ENCODE results near the gene SERPINB11.

Gene SERPINB11

GRCh38 chr18:63697097-63697660 is 5.6 kb upstream of the SERPINB11 start:
- Mint-ChIP-seq H3K4me1 (no peaks in the 10 kb centered on the region), H3K27me3 (peaks cover 3% of the 10 kb centered on the region), H3K9me3 (peaks cover 4% of the 10 kb centered on the region), H3K36me3 (no peaks in the 10 kb centered on the region), H3K4me3 (no peak overlapping the region), H3K27ac (no peak overlapping the region)
- no peak for ATAC-seq (ENCODE audit: low read depth)
- DNase-seq (ENCODE audit: low spot score in 2 of 2): no peak

GRCh38 chr18:63700501-63700900 is 2.3 kb upstream of the SERPINB11 start:
- Mint-ChIP-seq H3K36me3 (no peaks in the 10 kb centered on the region), H3K27ac (no peak overlapping the region), H3K9me3 (no peaks in the 10 kb centered on the region), H3K4me3 (no peak overlapping the region), H3K4me1 (no peaks in the 10 kb centered on the region), H3K27me3 (peaks cover 3% of the 10 kb centered on the region)
- DNase-seq (ENCODE audit: low spot score in 2 of 2): no peak
- ATAC-seq (ENCODE audit: low read depth): no peak

- Mint-ChIP-seq H3K36me3 (no peaks in the 10 kb centered on the region), H3K27me3 (peaks cover 3% of the 10 kb centered on the region), H3K9me3 (no peaks in the 10 kb centered on the region), H3K4me3 (no peak overlapping the region), H3K27ac (no peak overlapping the region), H3K4me1 (no peaks in the 10 kb centered on the region)
- ATAC-seq (ENCODE audit: low read depth) (no peak), DNase-seq (ENCODE audit: low spot score in 2 of 2) (no peak)
Measured at GRCh38 chr18:63701952-63702351, 808 bp upstream of the SERPINB11 start.

- no peak for DNase-seq (ENCODE audit: low spot score in 2 of 2)
- Mint-ChIP-seq H3K36me3 (no peaks in the 10 kb centered on the region), H3K27ac (no peak overlapping the region), H3K4me3 (no peak overlapping the region), H3K27me3 (no peaks in the 10 kb centered on the region), H3K9me3 (no peaks in the 10 kb centered on the region), H3K4me1 (no peaks in the 10 kb centered on the region)
- no peak for ATAC-seq (ENCODE audit: low read depth)
Measured at GRCh38 chr18:63705401-63705800, 2.6 kb downstream of the SERPINB11 start.

- no peak for ATAC-seq (ENCODE audit: low read depth)
Measured at GRCh38 chr18:63707816-63708215, 5.1 kb downstream of the SERPINB11 start.

GRCh38 chr18:63708650-63709049 is 5.9 kb downstream of the SERPINB11 start:
- Mint-ChIP-seq H3K4me1 (no peaks in the 10 kb centered on the region), H3K36me3 (peaks cover 2% of the 10 kb centered on the region), H3K9me3 (no peaks in the 10 kb centered on the region), H3K27me3 (no peaks in the 10 kb centered on the region), H3K27ac (no peak overlapping the region), H3K4me3 (no peak overlapping the region)
- no peak for ATAC-seq (ENCODE audit: low read depth)
- DNase-seq (ENCODE audit: low spot score in 2 of 2): no peak

More at GRCh38 chr18:63707816-63708215, 5.1 kb downstream of the SERPINB11 start:
- no peaks in the 10 kb centered on the region for H3K36me3 Mint-ChIP-seq
- no peaks in the 10 kb centered on the region for H3K27me3 Mint-ChIP-seq
- no peak for DNase-seq (ENCODE audit: low spot score in 2 of 2)
- H3K9me3 Mint-ChIP-seq: no peaks in the 10 kb centered on the region
- no peaks in the 10 kb centered on the region for H3K4me1 Mint-ChIP-seq
- H3K4me3 Mint-ChIP-seq: no peak overlapping the region
- no peak overlapping the region for H3K27ac Mint-ChIP-seq

GRCh38 chr18:63725682-63726480 is 23.1 kb downstream of the SERPINB11 start:
- DNase-seq (ENCODE audit: low spot score in 2 of 2): no peak

GRCh38 chr18:63730773-63731172 is 28.0 kb downstream of the SERPINB11 start:
- DNase-seq (ENCODE audit: low spot score in 2 of 2): no peak
- no peak overlapping the region for H3K4me3 Mint-ChIP-seq
- peaks cover 4% of the 10 kb centered on the region for H3K9me3 Mint-ChIP-seq
- H3K27ac Mint-ChIP-seq: no peak overlapping the region
- ATAC-seq (ENCODE audit: low read depth): no peak
- no peaks in the 10 kb centered on the region for H3K36me3 Mint-ChIP-seq
- H3K4me1 Mint-ChIP-seq: no peaks in the 10 kb centered on the region
- no peaks in the 10 kb centered on the region for H3K27me3 Mint-ChIP-seq

More at GRCh38 chr18:63725682-63726480, 23.1 kb downstream of the SERPINB11 start:
- ATAC-seq (ENCODE audit: low read depth): no peak
- Mint-ChIP-seq H3K27ac (no peak overlapping the region), H3K4me3 (no peak overlapping the region), H3K27me3 (no peaks in the 10 kb centered on the region), H3K9me3 (peaks cover 3% of the 10 kb centered on the region), H3K4me1 (no peaks in the 10 kb centered on the region), H3K36me3 (peaks cover 3% of the 10 kb centered on the region)

- no peaks in the 10 kb centered on the region for H3K4me1 Mint-ChIP-seq
- ATAC-seq (ENCODE audit: low read depth) (no peak), DNase-seq (ENCODE audit: low spot score in 2 of 2) (no peak)
- H3K27ac Mint-ChIP-seq: no peak overlapping the region
- no peaks in the 10 kb centered on the region for H3K27me3 Mint-ChIP-seq
- no peak overlapping the region for H3K4me3 Mint-ChIP-seq
- peaks cover 4% of the 10 kb centered on the region for H3K9me3 Mint-ChIP-seq
- H3K36me3 Mint-ChIP-seq: no peaks in the 10 kb centered on the region
Measured at GRCh38 chr18:63731215-63731614, 28.5 kb downstream of the SERPINB11 start.

- H3K4me1 Mint-ChIP-seq: no peaks in the 10 kb centered on the region
- H3K27me3 Mint-ChIP-seq: no peaks in the 10 kb centered on the region
- peaks cover 5% of the 10 kb centered on the region for H3K9me3 Mint-ChIP-seq
- no peak overlapping the region for H3K4me3 Mint-ChIP-seq
- no peak overlapping the region for H3K27ac Mint-ChIP-seq
- no peak for DNase-seq (ENCODE audit: low spot score in 2 of 2)
- ATAC-seq (ENCODE audit: low read depth): no peak
- no peaks in the 10 kb centered on the region for H3K36me3 Mint-ChIP-seq
Measured at GRCh38 chr18:63736876-63737275, 34.1 kb downstream of the SERPINB11 start.

GRCh38 chr18:63741769-63742168 is 39.0 kb downstream of the SERPINB11 start:
- Mint-ChIP-seq H3K36me3 (no peaks in the 10 kb centered on the region), H3K9me3 (peaks cover 2% of the 10 kb centered on the region), H3K4me3 (no peak overlapping the region), H3K4me1 (no peaks in the 10 kb centered on the region), H3K27me3 (peaks cover 2% of the 10 kb centered on the region), H3K27ac (no peak overlapping the region)
- ATAC-seq (ENCODE audit: low read depth): no peak
- no peak for DNase-seq (ENCODE audit: low spot score in 2 of 2)

- Mint-ChIP-seq H3K9me3 (no peaks in the 10 kb centered on the region), H3K27me3 (peaks cover 2% of the 10 kb centered on the region), H3K4me3 (no peak overlapping the region), H3K27ac (no peak overlapping the region), H3K4me1 (no peaks in the 10 kb centered on the region), H3K36me3 (no peaks in the 10 kb centered on the region)
- no peak for ATAC-seq (ENCODE audit: low read depth)
- no peak for DNase-seq (ENCODE audit: low spot score in 2 of 2)
Measured at GRCh38 chr18:63747006-63747405, 44.2 kb downstream of the SERPINB11 start.

- Mint-ChIP-seq H3K36me3 (no peaks in the 10 kb centered on the region), H3K4me1 (no peaks in the 10 kb centered on the region), H3K9me3 (no peaks in the 10 kb centered on the region), H3K27me3 (no peaks in the 10 kb centered on the region), H3K4me3 (no peak overlapping the region), H3K27ac (no peak overlapping the region)
- no peak for ATAC-seq (ENCODE audit: low read depth)
- no peak for DNase-seq (ENCODE audit: low spot score in 2 of 2)
Measured at GRCh38 chr18:63749489-63749888, 46.7 kb downstream of the SERPINB11 start.

GRCh38 chr18:63752636-63753035 is 49.9 kb downstream of the SERPINB11 start:
- Mint-ChIP-seq H3K4me3 (no peak overlapping the region), H3K27ac (no peak overlapping the region), H3K9me3 (no peaks in the 10 kb centered on the region), H3K27me3 (no peaks in the 10 kb centered on the region), H3K36me3 (no peaks in the 10 kb centered on the region), H3K4me1 (no peaks in the 10 kb centered on the region)
- DNase-seq (ENCODE audit: low spot score in 2 of 2) (no peak), ATAC-seq (ENCODE audit: low read depth) (no peak)

GRCh38 chr18:63753676-63754075 is 50.9 kb downstream of the SERPINB11 start:
- H3K27ac Mint-ChIP-seq: no peak overlapping the region
- no peaks in the 10 kb centered on the region for H3K27me3 Mint-ChIP-seq
- no peaks in the 10 kb centered on the region for H3K36me3 Mint-ChIP-seq
- DNase-seq (ENCODE audit: low spot score in 2 of 2): no peak
- H3K4me1 Mint-ChIP-seq: no peaks in the 10 kb centered on the region
- no peaks in the 10 kb centered on the region for H3K9me3 Mint-ChIP-seq
- ATAC-seq (ENCODE audit: low read depth): no peak
- no peak overlapping the region for H3K4me3 Mint-ChIP-seq
